ENCODE data around the gene DYRK1A. TPM values are rescaled to one million over a fixed set of nuclear protein-coding genes. Genes with fewer than 3 reads are reported as not detected.

Gene DYRK1A
- total and polyA plus RNA-seq, 2 of the 13 experiments (the other 11 are each of a cell fraction or from before 2014, with no cell fraction given): 24.6 to 34.2 TPM

DNA sequence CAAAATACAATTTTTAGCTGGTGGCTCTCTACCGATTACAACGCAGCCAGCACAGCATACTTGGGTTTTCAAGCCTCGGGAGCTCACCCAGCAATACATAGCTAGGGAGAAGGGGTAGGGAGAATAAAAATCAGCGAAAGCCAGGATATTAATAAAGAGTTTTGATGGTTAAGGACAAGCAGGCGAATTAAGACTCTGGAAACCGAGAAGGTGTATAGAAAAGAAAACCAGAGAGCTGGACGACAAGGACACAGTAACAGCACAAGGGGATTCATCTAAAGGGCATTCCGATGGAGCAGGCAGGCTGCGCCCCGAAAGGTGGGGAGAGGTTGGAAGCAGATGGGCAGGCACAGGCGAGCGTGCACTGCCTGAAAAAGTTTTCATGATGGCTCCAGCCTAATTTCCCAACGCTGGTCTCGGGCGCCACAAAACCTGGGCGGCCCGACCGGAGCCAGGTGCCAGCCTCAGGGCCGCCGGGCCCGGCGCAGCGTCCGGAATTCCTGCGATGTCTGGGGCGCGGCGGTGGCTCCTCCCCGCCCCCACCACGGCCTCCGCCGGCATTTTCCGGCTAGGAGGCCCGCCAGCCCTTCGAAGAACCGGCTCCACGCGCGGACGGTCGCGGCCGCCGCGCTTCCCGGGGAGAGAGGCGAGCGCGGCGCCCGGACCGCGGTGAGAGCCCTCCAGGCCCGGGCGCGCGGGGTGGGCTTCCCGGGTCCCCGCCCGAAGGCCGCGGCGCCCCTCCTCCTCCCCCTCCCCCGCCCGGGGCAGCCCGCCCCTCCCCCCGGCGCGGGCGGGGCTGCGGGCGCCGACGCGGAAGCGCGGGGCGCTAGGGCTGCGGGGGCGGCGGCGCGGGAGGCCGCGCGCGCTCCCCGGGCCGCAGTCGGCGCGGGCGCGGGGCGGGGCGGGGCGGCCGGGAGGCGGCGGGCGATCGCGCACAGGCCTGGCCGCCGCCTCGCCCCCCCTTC is 774 bp upstream of the DYRK1A start (continued):
- TF ChIP-seq HNRNPUL1 (IDR thresholded peaks at IDR 0.05; ENCODE audit: low read depth, low read length) (0 out of 2 replicates have a peak, but pooled peaks have one; percentile 19), BORCS8-MEF2B (CRISPR knock-in tag; IDR thresholded peaks at IDR 0.05) (0 out of 2 replicates have a peak, but pooled peaks have one; percentile 27), ELK4 (CRISPR knock-in tag; IDR thresholded peaks at IDR 0.05; ENCODE audit: borderline replicate concordance) (no peak), TMF1 (CRISPR knock-in tag; IDR thresholded peaks at IDR 0.05; ENCODE audit: low read depth) (no peak), ZSCAN31 (CRISPR knock-in tag; IDR thresholded peaks at IDR 0.05; ENCODE audit: low read depth) (no peak), MXD3 (CRISPR knock-in tag; IDR thresholded peaks at IDR 0.05) (0 out of 2 replicates have a peak, but pooled peaks have one; percentile 41), POLR2G (IDR thresholded peaks at IDR 0.05; ENCODE audit: low read depth, low read length) (peak; percentile 75), ZNF382 (CRISPR knock-in tag; IDR thresholded peaks at IDR 0.05; ENCODE audit: borderline replicate concordance) (no peak), ZBTB20 (CRISPR knock-in tag; IDR thresholded peaks at IDR 0.05; ENCODE audit: borderline replicate concordance, low read depth) (no peak), PCBP1 (IDR thresholded peaks at IDR 0.05; ENCODE audit: borderline replicate concordance, low read depth, low read length) (no peak), ZFP37 (CRISPR knock-in tag; IDR thresholded peaks at IDR 0.05; ENCODE audit: borderline replicate concordance) (no peak), KDM1A (CRISPR knock-in tag; IDR thresholded peaks at IDR 0.05) (no peak), KDM5B (CRISPR knock-in tag; IDR thresholded peaks at IDR 0.05; ENCODE audit: borderline replicate concordance) (peak; percentile 54; the same call in 1 of the 2 replicates), FOXC1 (CRISPR knock-in tag; IDR thresholded peaks at IDR 0.05; ENCODE audit: borderline replicate concordance) (no peak), RBM22 (optimal IDR thresholded peaks at IDR 0.05; ENCODE audit: low read length) (no peak), ZNF615 (CRISPR knock-in tag; IDR thresholded peaks at IDR 0.05; ENCODE audit: borderline replicate concordance) (no peak)
- TF ChIP-seq, protein P1, sequence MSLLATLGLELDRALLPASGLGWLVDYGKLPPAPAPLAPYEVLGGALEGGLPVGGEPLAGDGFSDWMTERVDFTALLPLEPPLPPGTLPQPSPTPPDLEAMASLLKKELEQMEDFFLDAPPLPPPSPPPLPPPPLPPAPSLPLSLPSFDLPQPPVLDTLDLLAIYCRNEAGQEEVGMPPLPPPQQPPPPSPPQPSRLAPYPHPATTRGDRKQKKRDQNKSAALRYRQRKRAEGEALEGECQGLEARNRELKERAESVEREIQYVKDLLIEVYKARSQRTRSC (CRISPR knock-in tag; IDR thresholded peaks at IDR 0.05; ENCODE audit: low read depth): no peak
- TF ChIP-seq, protein P2, sequence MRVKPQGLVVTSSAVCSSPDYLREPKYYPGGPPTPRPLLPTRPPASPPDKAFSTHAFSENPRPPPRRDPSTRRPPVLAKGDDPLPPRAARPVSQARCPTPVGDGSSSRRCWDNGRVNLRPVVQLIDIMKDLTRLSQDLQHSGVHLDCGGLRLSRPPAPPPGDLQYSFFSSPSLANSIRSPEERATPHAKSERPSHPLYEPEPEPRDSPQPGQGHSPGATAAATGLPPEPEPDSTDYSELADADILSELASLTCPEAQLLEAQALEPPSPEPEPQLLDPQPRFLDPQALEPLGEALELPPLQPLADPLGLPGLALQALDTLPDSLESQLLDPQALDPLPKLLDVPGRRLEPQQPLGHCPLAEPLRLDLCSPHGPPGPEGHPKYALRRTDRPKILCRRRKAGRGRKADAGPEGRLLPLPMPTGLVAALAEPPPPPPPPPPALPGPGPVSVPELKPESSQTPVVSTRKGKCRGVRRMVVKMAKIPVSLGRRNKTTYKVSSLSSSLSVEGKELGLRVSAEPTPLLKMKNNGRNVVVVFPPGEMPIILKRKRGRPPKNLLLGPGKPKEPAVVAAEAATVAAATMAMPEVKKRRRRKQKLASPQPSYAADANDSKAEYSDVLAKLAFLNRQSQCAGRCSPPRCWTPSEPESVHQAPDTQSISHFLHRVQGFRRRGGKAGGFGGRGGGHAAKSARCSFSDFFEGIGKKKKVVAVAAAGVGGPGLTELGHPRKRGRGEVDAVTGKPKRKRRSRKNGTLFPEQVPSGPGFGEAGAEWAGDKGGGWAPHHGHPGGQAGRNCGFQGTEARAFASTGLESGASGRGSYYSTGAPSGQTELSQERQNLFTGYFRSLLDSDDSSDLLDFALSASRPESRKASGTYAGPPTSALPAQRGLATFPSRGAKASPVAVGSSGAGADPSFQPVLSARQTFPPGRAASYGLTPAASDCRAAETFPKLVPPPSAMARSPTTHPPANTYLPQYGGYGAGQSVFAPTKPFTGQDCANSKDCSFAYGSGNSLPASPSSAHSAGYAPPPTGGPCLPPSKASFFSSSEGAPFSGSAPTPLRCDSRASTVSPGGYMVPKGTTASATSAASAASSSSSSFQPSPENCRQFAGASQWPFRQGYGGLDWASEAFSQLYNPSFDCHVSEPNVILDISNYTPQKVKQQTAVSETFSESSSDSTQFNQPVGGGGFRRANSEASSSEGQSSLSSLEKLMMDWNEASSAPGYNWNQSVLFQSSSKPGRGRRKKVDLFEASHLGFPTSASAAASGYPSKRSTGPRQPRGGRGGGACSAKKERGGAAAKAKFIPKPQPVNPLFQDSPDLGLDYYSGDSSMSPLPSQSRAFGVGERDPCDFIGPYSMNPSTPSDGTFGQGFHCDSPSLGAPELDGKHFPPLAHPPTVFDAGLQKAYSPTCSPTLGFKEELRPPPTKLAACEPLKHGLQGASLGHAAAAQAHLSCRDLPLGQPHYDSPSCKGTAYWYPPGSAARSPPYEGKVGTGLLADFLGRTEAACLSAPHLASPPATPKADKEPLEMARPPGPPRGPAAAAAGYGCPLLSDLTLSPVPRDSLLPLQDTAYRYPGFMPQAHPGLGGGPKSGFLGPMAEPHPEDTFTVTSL (CRISPR knock-in tag; IDR thresholded peaks at IDR 0.05; ENCODE audit: borderline replicate concordance): no peak
- TF ChIP-seq, protein P3, sequence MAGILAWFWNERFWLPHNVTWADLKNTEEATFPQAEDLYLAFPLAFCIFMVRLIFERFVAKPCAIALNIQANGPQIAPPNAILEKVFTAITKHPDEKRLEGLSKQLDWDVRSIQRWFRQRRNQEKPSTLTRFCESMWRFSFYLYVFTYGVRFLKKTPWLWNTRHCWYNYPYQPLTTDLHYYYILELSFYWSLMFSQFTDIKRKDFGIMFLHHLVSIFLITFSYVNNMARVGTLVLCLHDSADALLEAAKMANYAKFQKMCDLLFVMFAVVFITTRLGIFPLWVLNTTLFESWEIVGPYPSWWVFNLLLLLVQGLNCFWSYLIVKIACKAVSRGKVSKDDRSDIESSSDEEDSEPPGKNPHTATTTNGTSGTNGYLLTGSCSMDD (CRISPR knock-in tag; IDR thresholded peaks at IDR 0.05): no peak
